Smooth muscle cell (in vitro differentiated cells): ENCODE data around the gene ZNF587. TPM values are rescaled to one million over a fixed set of nuclear protein-coding genes. Genes with fewer than 3 reads are reported as not detected.
"Not testable (repeated sequence)": the region's sequence is repeated elsewhere in the genome, so short reads cannot be mapped to it uniquely, and the experiment has no call there.

ENCODE experiments used
- DNase-seq: peaks from one replicate; lab custom pipeline; 2025; ENCODE audit not compliant: unreplicated experiment; lab: John Stamatoyannopoulos, UW
- H2AFZ ChIP-seq: fragments of 200-600 bp; sonication (generic); 2 replicates; pipeline ENCODE4 v1.6.0; 2016; ENCODE audit warnings: antibody characterized with exemption, low read depth, mild to moderate bottlenecking
- H3F3A ChIP-seq: fragments of 200-600 bp; sonication (generic); 2 replicates; pipeline ENCODE4 v1.6.0; 2017; ENCODE audit warnings: antibody characterized with exemption, low read depth
- H3K27ac ChIP-seq: fragments of 200-600 bp; sonication (generic); 2 replicates; pipeline ENCODE4 v1.5.1; 2016; ENCODE audit warnings: low read depth, mild to moderate bottlenecking
- H3K27me3 ChIP-seq: fragments of 200-600 bp; sonication (generic); 2 replicates; pipeline ENCODE4 v1.6.1; 2016; ENCODE audit warnings: low read depth, mild to moderate bottlenecking
- H3K36me3 ChIP-seq: fragments of 200-600 bp; sonication (generic); 2 replicates; pipeline ENCODE4 v1.5.1; 2016; ENCODE audit warnings: low read depth
- H3K4me1 ChIP-seq: fragments of 200-600 bp; sonication (generic); 2 replicates; pipeline ENCODE4 v1.5.1; 2016; ENCODE audit warnings: low read depth
- H3K4me2 ChIP-seq: fragments of 200-600 bp; sonication (generic); 2 replicates; pipeline ENCODE4 v1.6.0; 2016; ENCODE audit warnings: mild to moderate bottlenecking
- H3K4me3 ChIP-seq: fragments of 200-600 bp; sonication (generic); 2 replicates; pipeline ENCODE4 v1.5.1; 2016; ENCODE audit warnings: mild to moderate bottlenecking
- H3K79me2 ChIP-seq: fragments of 200-600 bp; sonication (generic); 2 replicates; pipeline ENCODE4 v1.6.0; 2016; ENCODE audit warnings: low read depth, mild to moderate bottlenecking
- H3K9ac ChIP-seq: fragments of 200-600 bp; sonication (generic); 2 replicates; pipeline ENCODE4 v1.6.0; 2016; ENCODE audit warnings: low read depth
- H3K9me3 ChIP-seq: fragments of 200-600 bp; sonication (generic); replicated peaks from 2 replicates; pipeline ENCODE4 v1.5.1; 2016; ENCODE audit warnings: low read depth
- H4K20me1 ChIP-seq: fragments of 200-600 bp; sonication (generic); 2 replicates; pipeline ENCODE4 v1.6.0; 2016; ENCODE audit warnings: low read depth
- CTCF ChIP-seq: fragments of 200-600 bp; sonication (generic); IDR thresholded peaks from 2 replicates; pipeline ENCODE4 v1.5.1; 2017; ENCODE audit warnings: borderline replicate concordance, mild to moderate bottlenecking, antibody characterized with exemption; ENCODE audit not compliant: insufficient read depth, poor library complexity, severe bottlenecking
- WGBS: methylation state at CpG from one replicate; pipeline ENCODE4 v1.1.7; 2016; ENCODE audit warnings: low lambda C conversion rate; 5-methylcytosine and 5-hydroxymethylcytosine counted together
- polyA plus RNA-seq: library from polyadenylated mRNA; unstranded; fragments of >200 nt; fragmentation: Nextera tagmentation; extraction: Ambion mirVana; gene quantifications from 2 replicates; pipeline ENCODE4 v1.2.1, GENCODE V29; 2016
- total RNA-seq: library from RNA; depleted of rRNA; stranded (reverse); fragments of >200 nt; gene quantifications from 2 replicates; pipeline ENCODE4 v1.2.3, GENCODE V29; 2014

Gene ZNF587
- total and polyA plus RNA-seq, 2 experiments from 2014 or later: 3.9 to 13.9 TPM

GRCh38 chr19:57803594-57804325, 45.9 kb upstream of the ZNF587 start:
- Histone ChIP-seq H3K4me1 (peaks cover 52% of the 10 kb centered on the region), H3K27me3 (no peaks in the 10 kb centered on the region), H3F3A (peaks cover 7% of the 10 kb centered on the region), H2AFZ (no peak overlapping the region), H3K9ac (peak overlapping the region; percentile 78), H3K4me2 (peak overlapping the region; percentile 81), H3K9me3 (no peaks in the 10 kb centered on the region), H3K4me3 (peak overlapping the region; percentile 47), H3K36me3 (no peaks in the 10 kb centered on the region), H3K79me2 (peaks cover 11% of the 10 kb centered on the region), H3K27ac (peak overlapping the region; percentile 89), H4K20me1 (peaks cover 10% of the 10 kb centered on the region)
- WGBS: 2% methylated on average over 19 of the region's 19 CpGs
- peak; percentile 4 for DNase-seq
- TF ChIP-seq CTCF: no peak

GRCh38 chr19:57807541-57807940, 42.1 kb upstream of the ZNF587 start:
- Histone ChIP-seq H3K79me2 (peaks cover 22% of the 10 kb centered on the region), H3K27me3 (no peaks in the 10 kb centered on the region), H3F3A (peaks cover 7% of the 10 kb centered on the region), H3K9me3 (no peaks in the 10 kb centered on the region), H4K20me1 (peaks cover 29% of the 10 kb centered on the region), H3K9ac (no peak overlapping the region), H3K36me3 (no peaks in the 10 kb centered on the region), H2AFZ (no peak overlapping the region), H3K4me2 (no peak overlapping the region), H3K27ac (peak overlapping the region; percentile 0), H3K4me3 (no peak overlapping the region), H3K4me1 (peaks cover 19% of the 10 kb centered on the region)
- no peak for TF ChIP-seq CTCF
- DNase-seq: no peak
- 74% methylated on average over 2 of the region's 2 CpGs for WGBS

- peak overlapping the region; percentile 2 for H3K27ac ChIP-seq
Observed at GRCh38 chr19:57810410-57811295, 39.0 kb upstream of the ZNF587 start.

GRCh38 chr19:57812226-57812625, 37.4 kb upstream of the ZNF587 start:
- no peaks in the 10 kb centered on the region for H3K4me1 ChIP-seq
- no peaks in the 10 kb centered on the region for H3K9me3 ChIP-seq
- H2AFZ ChIP-seq: no peak overlapping the region
- peaks cover 30% of the 10 kb centered on the region for H3K79me2 ChIP-seq
- H4K20me1 ChIP-seq: peaks cover 35% of the 10 kb centered on the region
- peak overlapping the region; percentile 13 for H3K4me3 ChIP-seq
- no peaks in the 10 kb centered on the region for H3F3A ChIP-seq
- no peak overlapping the region for H3K9ac ChIP-seq
- no peaks in the 10 kb centered on the region for H3K27me3 ChIP-seq
- TF ChIP-seq CTCF: no peak
- WGBS: 92% methylated on average over 3 of the region's 3 CpGs
- H3K27ac ChIP-seq: no peak overlapping the region
- no peak overlapping the region for H3K4me2 ChIP-seq
- DNase-seq: no peak
- no peaks in the 10 kb centered on the region for H3K36me3 ChIP-seq

More at GRCh38 chr19:57810410-57811295, 39.0 kb upstream of the ZNF587 start:
- H3K9ac ChIP-seq, DNase-seq, H2AFZ ChIP-seq, H3K36me3 ChIP-seq, H3K4me2 ChIP-seq, H3K27me3 ChIP-seq, H3F3A ChIP-seq, H3K4me1 ChIP-seq, H3K9me3 ChIP-seq, H3K4me3 ChIP-seq: not testable (repeated sequence)
- 54% methylated on average over 17 of the region's 17 CpGs for WGBS
- Histone ChIP-seq H4K20me1 (peaks cover 35% of the 10 kb centered on the region), H3K79me2 (peaks cover 37% of the 10 kb centered on the region)

GRCh38 chr19:57812975-57813820, 36.5 kb upstream of the ZNF587 start:
- WGBS: 77% methylated on average over 12 of the region's 13 CpGs
- H3K4me3 ChIP-seq: peak overlapping the region; percentile 88

More at GRCh38 chr19:57812975-57813820, 36.5 kb upstream of the ZNF587 start:
- not testable (repeated sequence) for H3K9ac ChIP-seq, H2AFZ ChIP-seq, H3K36me3 ChIP-seq, H3K4me1 ChIP-seq, H3K9me3 ChIP-seq, H3F3A ChIP-seq, H3K27me3 ChIP-seq, DNase-seq
- peaks cover 29% of the 10 kb centered on the region for H4K20me1 ChIP-seq
- H3K79me2 ChIP-seq: peaks cover 36% of the 10 kb centered on the region
- H3K4me2 ChIP-seq: peak overlapping the region; percentile 96
- peak overlapping the region; percentile 75 for H3K27ac ChIP-seq
